ENCODE results near the gene DOK6.

DNA sequence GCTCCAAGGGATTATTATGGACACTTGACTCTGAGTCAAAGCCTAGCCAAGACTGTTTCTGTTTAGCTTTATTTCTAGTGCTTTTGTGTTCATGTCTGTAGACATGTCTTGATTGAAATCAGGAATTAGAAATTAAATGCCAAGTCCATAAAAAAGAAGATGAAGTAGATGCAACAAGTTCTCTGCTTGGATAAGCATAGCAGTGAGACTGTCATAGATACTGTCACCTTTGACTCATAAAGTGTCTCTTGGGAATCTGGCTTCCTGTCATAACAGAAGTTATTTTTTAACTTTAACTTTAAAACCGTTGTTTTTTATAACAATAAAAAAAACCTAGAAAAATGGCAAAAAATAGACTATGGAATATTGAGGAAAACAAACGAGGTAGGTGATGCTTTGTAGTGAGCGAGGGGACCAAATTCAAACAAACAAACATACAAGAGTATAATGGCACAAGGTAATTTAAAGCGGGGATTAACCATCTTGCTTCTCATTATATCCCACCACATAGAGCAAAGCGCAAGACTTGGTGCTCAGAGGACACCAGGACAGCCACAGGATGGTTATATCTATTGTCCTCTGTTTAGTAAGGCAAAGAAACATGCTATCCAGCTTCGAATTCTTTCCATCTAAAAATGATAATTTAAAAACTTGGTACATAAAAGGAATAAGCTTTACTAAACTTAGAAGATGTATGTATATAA, 482.4 kb downstream of the DOK6 start:
- TF ChIP-seq POLR2A (IDR thresholded peaks at IDR 0.05), result no peak
- TF ChIP-seq, protein P1, sequence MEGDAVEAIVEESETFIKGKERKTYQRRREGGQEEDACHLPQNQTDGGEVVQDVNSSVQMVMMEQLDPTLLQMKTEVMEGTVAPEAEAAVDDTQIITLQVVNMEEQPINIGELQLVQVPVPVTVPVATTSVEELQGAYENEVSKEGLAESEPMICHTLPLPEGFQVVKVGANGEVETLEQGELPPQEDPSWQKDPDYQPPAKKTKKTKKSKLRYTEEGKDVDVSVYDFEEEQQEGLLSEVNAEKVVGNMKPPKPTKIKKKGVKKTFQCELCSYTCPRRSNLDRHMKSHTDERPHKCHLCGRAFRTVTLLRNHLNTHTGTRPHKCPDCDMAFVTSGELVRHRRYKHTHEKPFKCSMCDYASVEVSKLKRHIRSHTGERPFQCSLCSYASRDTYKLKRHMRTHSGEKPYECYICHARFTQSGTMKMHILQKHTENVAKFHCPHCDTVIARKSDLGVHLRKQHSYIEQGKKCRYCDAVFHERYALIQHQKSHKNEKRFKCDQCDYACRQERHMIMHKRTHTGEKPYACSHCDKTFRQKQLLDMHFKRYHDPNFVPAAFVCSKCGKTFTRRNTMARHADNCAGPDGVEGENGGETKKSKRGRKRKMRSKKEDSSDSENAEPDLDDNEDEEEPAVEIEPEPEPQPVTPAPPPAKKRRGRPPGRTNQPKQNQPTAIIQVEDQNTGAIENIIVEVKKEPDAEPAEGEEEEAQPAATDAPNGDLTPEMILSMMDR (IDR thresholded peaks at IDR 0.05), result no peak
